Measurements from ENCODE around the gene TRIP12. TPM values are rescaled to one million over a fixed set of nuclear protein-coding genes. Genes with fewer than 3 reads are reported as not detected.
"Not testable (repeated sequence)": the region's sequence is repeated elsewhere in the genome, so short reads cannot be mapped to it uniquely, and the experiment has no call there.

The TRIP12 gene
- total RNA-seq, 1 donor from 2014 or later: 206 TPM

- DNase-seq (ENCODE audit: low spot score): no peak
Observed at GRCh38 chr2:229879191-229879950, 42.4 kb downstream of the TRIP12 start.

DNA sequence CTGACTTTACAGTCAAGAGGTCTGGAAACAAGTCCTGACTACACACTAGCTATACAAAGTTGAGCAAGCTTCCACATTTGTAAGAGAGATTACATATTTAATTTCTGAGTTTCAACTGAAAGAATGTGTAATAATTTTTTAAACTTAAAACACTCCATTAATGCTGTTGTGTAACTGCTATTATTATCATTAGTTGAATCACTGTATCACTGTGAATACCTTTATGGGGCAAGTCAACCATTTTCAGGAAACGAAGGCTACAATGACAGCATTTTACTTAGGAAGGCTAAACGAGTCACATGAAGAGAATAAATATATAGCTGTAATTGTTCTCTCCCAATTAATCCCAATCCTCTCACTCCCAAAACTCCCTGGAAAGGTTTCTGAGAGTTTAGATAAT, 46.3 kb downstream of the TRIP12 start:
- DNase-seq (ENCODE audit: low spot score): no peak

GRCh38 chr2:229874647-229875046, 47.2 kb downstream of the TRIP12 start:
- DNase-seq (ENCODE audit: low spot score): no peak

- no peak for DNase-seq (ENCODE audit: low spot score)
Observed at GRCh38 chr2:229873123-229873581, 48.7 kb downstream of the TRIP12 start.

- DNase-seq (ENCODE audit: low spot score): no peak
Observed at GRCh38 chr2:229870903-229871656, 50.7 kb downstream of the TRIP12 start.

GRCh38 chr2:229869226-229869625, 52.6 kb downstream of the TRIP12 start:
- DNase-seq (ENCODE audit: low spot score): no peak

GRCh38 chr2:229868794-229869193, 53.0 kb downstream of the TRIP12 start:
- no peak for DNase-seq (ENCODE audit: low spot score)

- DNase-seq (ENCODE audit: low spot score): no peak
Observed at GRCh38 chr2:229865033-229865432, 56.8 kb downstream of the TRIP12 start.

DNA sequence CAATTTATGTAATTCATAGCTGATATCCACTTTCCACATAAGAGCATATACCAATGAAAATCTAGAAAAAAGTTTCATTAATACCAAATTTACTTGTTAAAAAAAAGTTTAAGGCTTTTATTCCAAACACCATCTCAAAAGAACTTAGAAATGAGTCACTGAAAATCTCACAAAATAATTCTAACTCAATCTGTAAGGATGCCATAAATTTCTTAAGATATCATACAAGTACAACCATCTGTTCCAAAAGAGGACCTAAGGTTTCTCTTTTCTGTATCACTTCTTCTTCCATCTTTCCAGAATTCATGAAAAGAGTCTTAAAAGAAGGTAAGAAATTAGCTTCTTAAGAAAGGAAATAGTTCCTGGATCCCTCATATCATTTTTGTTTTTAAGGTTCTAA, 60.4 kb downstream of the TRIP12 start:
- DNase-seq (ENCODE audit: low spot score): no peak

- no peak for DNase-seq (ENCODE audit: low spot score)
Observed at GRCh38 chr2:229860334-229860733, 61.5 kb downstream of the TRIP12 start.

DNA sequence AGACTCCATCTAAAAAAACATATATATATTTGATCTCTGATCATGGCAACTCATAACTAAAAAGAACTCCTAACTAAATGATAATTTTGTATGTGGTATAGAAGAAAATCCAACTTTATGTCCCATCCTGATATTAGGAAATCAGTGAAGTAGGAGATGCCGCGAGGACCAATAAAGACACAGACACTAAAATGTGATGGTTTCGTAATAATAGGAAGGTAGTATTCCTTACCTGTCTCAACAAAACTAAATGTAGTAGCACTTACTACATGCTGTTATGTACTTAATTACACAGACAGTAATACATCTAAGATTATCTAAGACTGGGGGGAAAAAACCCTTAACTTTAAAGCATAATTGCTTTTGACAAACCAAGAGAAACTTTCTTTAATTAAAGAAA, 63.5 kb downstream of the TRIP12 start:
- DNase-seq (ENCODE audit: low spot score): no peak

DNA sequence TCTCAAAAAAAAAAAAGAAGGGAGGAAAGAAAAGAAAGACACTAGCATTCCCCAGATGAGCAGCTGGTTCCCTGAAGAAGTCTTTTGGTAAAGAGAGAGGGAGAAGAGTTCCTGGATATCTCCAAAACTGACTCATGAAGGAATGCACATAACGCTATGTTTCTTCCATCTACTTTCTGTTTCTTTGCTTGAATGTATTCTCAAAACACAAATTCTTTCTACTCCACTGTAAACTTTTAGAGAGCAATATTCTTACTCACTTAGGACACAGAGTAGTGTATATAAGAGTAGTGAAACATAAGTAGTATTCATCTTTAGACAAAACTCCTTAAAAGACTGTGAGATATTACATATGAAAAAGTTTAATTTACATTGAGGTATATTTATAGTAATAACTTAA, 64.2 kb downstream of the TRIP12 start:
- no peak for DNase-seq (ENCODE audit: low spot score)

- no peak for DNase-seq (ENCODE audit: low spot score)
Observed at GRCh38 chr2:229856413-229856812, 65.4 kb downstream of the TRIP12 start.

DNA sequence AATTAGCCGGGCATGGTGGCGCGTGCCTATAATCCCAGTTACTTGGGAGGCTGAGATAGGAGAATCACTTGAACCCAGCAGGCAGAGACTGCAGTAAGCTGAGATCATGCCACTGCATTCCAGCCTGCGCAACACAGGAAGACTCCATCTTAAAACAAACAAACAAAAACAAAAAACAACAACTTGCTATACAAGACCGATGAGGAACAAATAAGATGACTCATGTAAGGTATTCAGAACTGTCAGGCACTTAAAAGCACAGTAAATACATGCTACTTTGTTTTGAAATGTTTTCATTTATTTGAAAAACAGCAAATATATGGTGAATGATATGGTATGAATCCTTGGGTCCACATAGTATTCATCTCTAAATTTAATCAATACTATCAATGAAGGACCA, 66.7 kb downstream of the TRIP12 start:
- no peak for DNase-seq (ENCODE audit: low spot score)

DNA sequence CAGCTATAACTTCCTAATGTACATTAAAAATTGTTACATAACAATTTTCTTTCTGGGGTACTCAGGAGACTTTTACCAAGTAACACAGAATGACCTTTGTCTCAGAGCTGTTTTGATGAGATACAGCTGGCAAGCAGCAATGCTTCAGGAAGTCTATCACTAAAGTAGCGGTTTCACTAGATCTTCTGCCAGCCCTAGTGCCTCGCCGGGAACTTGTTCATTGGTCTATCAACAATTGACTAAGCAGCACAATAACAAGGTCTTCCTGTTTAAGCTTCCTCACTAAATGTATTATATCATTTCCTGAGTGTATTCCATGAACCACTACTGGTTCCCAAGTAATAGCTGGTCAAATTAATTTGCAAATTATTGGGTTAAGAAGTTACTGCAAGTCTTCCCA, 69.2 kb downstream of the TRIP12 start:
- no peak for DNase-seq (ENCODE audit: low spot score)

GRCh38 chr2:229851870-229852269, 69.9 kb downstream of the TRIP12 start:
- no peak for DNase-seq (ENCODE audit: low spot score)

DNA sequence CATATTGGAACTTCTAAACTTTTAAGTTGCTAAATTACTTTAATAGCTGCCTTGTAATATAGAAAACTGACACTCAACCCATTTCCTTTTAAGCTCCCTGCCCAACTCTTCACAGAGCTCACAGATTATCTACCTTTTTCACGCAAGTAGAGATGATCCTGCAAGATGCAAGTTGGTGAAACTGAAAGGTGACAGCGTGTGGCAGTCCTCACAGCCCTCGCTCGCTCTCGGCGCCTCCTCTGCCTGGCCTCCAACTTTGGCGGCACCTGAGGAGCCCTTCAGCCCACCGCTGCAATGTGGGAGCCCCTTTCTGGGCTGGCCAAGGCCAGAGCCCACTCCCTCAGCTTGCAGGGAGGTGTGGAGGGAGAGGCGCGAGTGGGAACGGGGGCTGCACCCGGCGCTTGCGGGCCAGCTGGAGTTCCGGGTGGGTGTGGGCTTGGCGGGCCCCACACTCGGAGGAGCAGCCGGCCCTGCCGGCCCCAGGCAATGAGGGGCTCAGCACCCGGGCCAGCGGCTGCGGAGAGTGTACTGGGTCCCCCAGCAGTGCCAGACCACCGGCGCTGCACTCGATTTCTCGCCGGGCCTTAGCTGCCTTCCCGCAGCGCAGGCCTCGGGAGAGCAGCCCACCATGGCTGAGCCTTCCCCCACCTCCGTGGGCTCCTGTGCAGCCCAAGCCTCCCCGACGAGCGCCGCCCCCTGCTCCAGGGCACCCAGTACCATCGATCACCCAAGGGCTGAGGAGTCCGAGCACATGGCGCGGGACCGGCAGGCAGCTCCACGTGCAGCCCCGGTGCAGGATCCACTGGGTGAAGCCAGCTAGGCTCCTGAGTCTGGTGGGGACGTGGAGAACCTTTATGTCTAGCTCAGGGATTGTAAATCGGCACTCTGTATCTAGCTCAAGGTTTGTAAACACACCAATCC, 71.2 kb downstream of the TRIP12 start:
- not testable (repeated sequence) for DNase-seq (ENCODE audit: low spot score)

DNA sequence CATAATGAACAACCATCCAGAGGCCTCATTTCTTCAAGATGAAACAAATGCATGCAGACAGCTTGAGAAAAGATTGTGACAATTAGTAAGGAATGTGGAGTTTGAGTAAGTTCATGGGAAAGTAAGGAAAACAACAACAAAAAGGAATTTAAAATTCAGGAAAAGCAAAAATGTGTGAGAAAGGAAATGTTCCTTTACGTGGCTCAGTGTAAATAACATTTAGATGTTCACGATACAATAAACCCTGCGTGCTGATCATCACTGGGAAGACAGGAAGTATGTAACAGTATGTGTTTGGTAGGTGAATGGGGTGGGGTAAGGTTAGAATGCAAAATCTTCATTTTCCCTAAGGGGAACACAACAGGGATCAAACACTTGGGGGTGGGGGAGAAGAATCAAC, 72.7 kb downstream of the TRIP12 start:
- DNase-seq (ENCODE audit: low spot score): no peak

- no peak for DNase-seq (ENCODE audit: low spot score)
Observed at GRCh38 chr2:229843613-229844012, 78.2 kb downstream of the TRIP12 start.

GRCh38 chr2:229838729-229839128, 83.1 kb downstream of the TRIP12 start:
- DNase-seq (ENCODE audit: low spot score): no peak

DNA sequence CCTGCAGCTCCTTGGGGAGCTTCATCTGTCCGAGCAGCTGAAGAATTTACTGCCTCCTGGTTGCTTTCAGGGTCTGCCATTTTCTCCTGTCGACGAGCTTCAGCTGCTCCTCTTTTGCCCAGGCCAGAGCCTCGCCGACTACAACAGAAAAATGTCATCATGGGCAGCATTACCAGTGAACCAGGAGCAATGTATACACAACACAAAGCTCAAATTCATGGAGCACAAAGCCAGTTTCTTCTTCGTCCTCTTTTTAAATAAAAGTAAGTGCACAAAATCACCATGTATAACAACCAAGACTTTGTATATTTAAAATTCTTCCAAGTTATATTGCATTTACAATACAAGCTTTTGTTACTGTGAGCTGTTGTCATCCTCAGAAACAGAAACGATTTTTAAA, 85.0 kb downstream of the TRIP12 start:
- no peak for DNase-seq (ENCODE audit: low spot score)

All from umbilical cord (tissue), 2 donors.